Activated B cell treated with CpG ODN at 0.5 μM for 24 hours (primary cell): ENCODE results near the gene RAX2. TPM values are rescaled to one million over a fixed set of nuclear protein-coding genes. Genes with fewer than 3 reads are reported as not detected.

ENCODE experiments used
- ATAC-seq: fragments of 200-7000 bp; cut with Tn5 transposase; one replicate; pipeline ENCODE4 v1.10.0; 2021; ENCODE audit warnings: low read depth, mild to moderate bottlenecking, moderate library complexity
- CTCF ChIA-PET: fragments of 350-600 bp; sonication (Branson Sonifier 250); formaldehyde crosslinking; loops from one replicate; lab custom pipeline; 2021; ENCODE audit warnings: antibody characterized with exemption; lab: Charles Lee
- POLR2A ChIA-PET: fragments of 350-600 bp; sonication (Branson Sonifier 250); formaldehyde crosslinking; loops from one replicate; lab custom pipeline; 2021; ENCODE audit warnings: antibody characterized with exemption; lab: Charles Lee
- DNase-seq: peaks from one replicate; pipeline ENCODE4 v3.0.0; 2022
- H3K27ac Mint-ChIP-seq: one replicate; pipeline ENCODE4 v1.8.0; 2020; ENCODE audit warnings: mixed read lengths
- H3K27me3 Mint-ChIP-seq: one replicate; pipeline ENCODE4 v1.8.0; 2021; ENCODE audit warnings: mixed read lengths
- H3K36me3 Mint-ChIP-seq: one replicate; pipeline ENCODE4 v1.8.0; 2021; ENCODE audit warnings: low read depth, mixed read lengths
- H3K4me1 Mint-ChIP-seq: one replicate; pipeline ENCODE4 v1.8.0; 2021; ENCODE audit warnings: mixed read lengths
- H3K4me3 Mint-ChIP-seq: one replicate; pipeline ENCODE4 v1.8.0; 2020; ENCODE audit warnings: mild to moderate bottlenecking, mixed read lengths
- H3K9me3 Mint-ChIP-seq: one replicate; pipeline ENCODE4 v1.8.0; 2020; ENCODE audit warnings: mixed read lengths
- CTCF ChIP-seq: fragments of 200-600 bp; IDR thresholded peaks from one replicate; pipeline ENCODE4 v1.8.0; 2022; ENCODE audit warnings: antibody characterized with exemption, mild to moderate bottlenecking
- intact Hi-C: fragments of 100-400 bp; cut with micrococcal nuclease; formaldehyde crosslinking; loops from one replicate; pipeline ENCODE4 v1.15.1; 2024
- total RNA-seq: library from RNA; stranded (reverse); gene quantifications from 2 replicates; pipeline ENCODE4 v1.2.3, GENCODE V29; 2022

The RAX2 gene
- total RNA-seq, 1 donor from 2014 or later: not detected

GRCh38 chr19:3792114-3792513, 20.1 kb upstream of the RAX2 start:
- intact Hi-C loops: no loop called here
- DNase-seq (no peak), ATAC-seq (no peak)
- H3K4me3 Mint-ChIP-seq: no peak overlapping the region
- TF ChIP-seq CTCF: no peak
- no peak overlapping the region for H3K27ac Mint-ChIP-seq
- H3K9me3 Mint-ChIP-seq: peaks cover 14% of the 10 kb centered on the region
- H3K36me3 Mint-ChIP-seq: no peaks in the 10 kb centered on the region
- peaks cover 1% of the 10 kb centered on the region for H3K27me3 Mint-ChIP-seq
- H3K4me1 Mint-ChIP-seq: peaks cover 6% of the 10 kb centered on the region
- POLR2A ChIA-PET: interaction anchor here (0.6 kb wide), 1 partner anchor 133 kb away, joined by 3 read pairs; no protein-coding TSS in a partner anchor
- CTCF ChIA-PET: no interaction called here

- ATAC-seq: no peak
- H3K4me1 Mint-ChIP-seq: peaks cover 8% of the 10 kb centered on the region
- CTCF ChIA-PET: no interaction called here
- H3K9me3 Mint-ChIP-seq: peaks cover 8% of the 10 kb centered on the region
- POLR2A ChIA-PET: no interaction called here
- TF ChIP-seq CTCF: no peak
- intact Hi-C loops: no loop called here
- no peaks in the 10 kb centered on the region for H3K36me3 Mint-ChIP-seq
- peaks cover 1% of the 10 kb centered on the region for H3K27me3 Mint-ChIP-seq
- no peak for DNase-seq
- no peak overlapping the region for H3K4me3 Mint-ChIP-seq
- no peak overlapping the region for H3K27ac Mint-ChIP-seq
These were observed 18.9 kb upstream of the RAX2 start for GRCh38 chr19:3790941-3791340.

- Mint-ChIP-seq H3K36me3 (no peaks in the 10 kb centered on the region), H3K9me3 (peaks cover 8% of the 10 kb centered on the region), H3K4me3 (no peak overlapping the region), H3K27me3 (peaks cover 1% of the 10 kb centered on the region), H3K4me1 (peaks cover 11% of the 10 kb centered on the region), H3K27ac (no peak overlapping the region)
- ATAC-seq (no peak), DNase-seq (no peak)
- ChIA-PET POLR2A (interaction anchor here (0.7 kb wide), 2 partner anchors 24 to 198 kb away, joined by 3 to 8 read pairs; no protein-coding TSS in a partner anchor), CTCF (no interaction called here)
- intact Hi-C loops: no loop called here
- TF ChIP-seq CTCF: no peak
These were observed 18.2 kb upstream of the RAX2 start for GRCh38 chr19:3790209-3790734.

DNA sequence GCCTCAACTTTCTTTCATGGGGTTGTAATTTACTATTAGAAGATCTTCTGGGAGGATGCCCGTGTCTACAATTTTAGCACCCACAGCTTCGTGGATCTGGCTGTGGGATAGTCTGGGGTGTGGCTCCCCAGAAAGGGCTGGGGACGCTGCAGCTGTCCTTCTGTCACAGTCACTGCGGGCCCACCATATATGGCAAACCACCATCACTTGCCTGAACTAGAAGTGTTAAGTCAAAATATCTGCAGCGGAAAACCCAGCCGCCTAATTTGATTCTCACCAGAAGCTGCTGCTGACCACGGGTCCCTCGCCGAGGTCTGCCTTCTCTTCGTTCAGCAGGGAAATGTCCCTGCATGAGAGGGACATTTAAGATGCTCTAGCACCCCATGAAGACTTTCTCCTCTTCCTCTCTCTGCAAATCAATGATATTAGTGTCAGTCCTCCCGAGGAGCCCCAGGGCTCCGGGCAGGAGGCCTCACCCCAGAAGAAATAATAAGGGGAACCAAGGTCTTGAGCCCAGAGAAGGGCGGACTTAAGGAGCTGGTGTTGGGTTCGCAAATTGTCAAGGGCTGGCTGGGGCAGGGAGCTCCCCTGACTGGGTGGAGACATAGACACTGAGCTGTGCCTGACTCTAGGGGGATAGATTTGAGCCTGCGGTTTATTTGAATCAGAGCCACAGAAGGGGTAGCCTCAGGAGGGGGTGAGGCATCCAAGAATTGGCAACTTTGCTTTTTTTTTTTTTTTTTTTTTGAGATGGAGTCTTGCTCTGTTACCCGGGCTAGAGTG, 17.2 kb upstream of the RAX2 start:
- ATAC-seq: no peak
- peaks cover 21% of the 10 kb centered on the region for H3K4me1 Mint-ChIP-seq
- no peak for TF ChIP-seq CTCF
- DNase-seq: no peak
- no peaks in the 10 kb centered on the region for H3K36me3 Mint-ChIP-seq
- H3K9me3 Mint-ChIP-seq: peaks cover 8% of the 10 kb centered on the region
- H3K4me3 Mint-ChIP-seq: peak overlapping the region; percentile 48
- intact Hi-C loops: no loop called here
- CTCF ChIA-PET: no interaction called here
- peaks cover 5% of the 10 kb centered on the region for H3K27me3 Mint-ChIP-seq
- POLR2A ChIA-PET: interaction anchor here (0.5 to 0.8 kb wide), 4 partner anchors 23 to 808 kb away, joined by 4 to 15 read pairs (median 6); partner anchors contain the start of gene UBXN6
- H3K27ac Mint-ChIP-seq: peak overlapping the region; percentile 46
